ENCODE data around the gene FANCC.

FANCC gene

GRCh38 chr9:95058121-95058785 is 259.3 kb downstream of the FANCC start:
- FAIRE-seq, result no peak

GRCh38 chr9:95057101-95057500 is 260.4 kb downstream of the FANCC start:
- no peak for FAIRE-seq

- no peak for FAIRE-seq
These were observed 261.5 kb downstream of the FANCC start for GRCh38 chr9:95055851-95056551.

GRCh38 chr9:95055334-95055850 is 262.1 kb downstream of the FANCC start:
- FAIRE-seq, result no peak

GRCh38 chr9:95053611-95054570 is 263.6 kb downstream of the FANCC start:
- no peak for FAIRE-seq

- FAIRE-seq, result no peak
These were observed 267.7 kb downstream of the FANCC start for GRCh38 chr9:95049761-95050160.
